Urinary bladder (tissue), 4 donors: ENCODE measurements around the gene ATG4D. TPM values are rescaled to one million over a fixed set of nuclear protein-coding genes. Genes with fewer than 3 reads are reported as not detected.
"Not testable (repeated sequence)": the region's sequence is repeated elsewhere in the genome, so short reads cannot be mapped to it uniquely, and the experiment has no call there.

Source experiments
- DNase-seq: peaks from one replicate; pipeline ENCODE4 v3.0.0-alpha.2; 2015; ENCODE audit errors: extremely low spot score
- H3K27ac ChIP-seq: one replicate; pipeline ENCODE4 v1.5.1; 2013; ENCODE audit warnings: low read depth, mild to moderate bottlenecking, moderate library complexity
- H3K36me3 ChIP-seq: one replicate; pipeline ENCODE4 v1.6.1; 2013; ENCODE audit warnings: mild to moderate bottlenecking, moderate library complexity; ENCODE audit not compliant: insufficient read depth
- H3K4me1 ChIP-seq: one replicate; pipeline ENCODE4 v1.6.1; 2013; ENCODE audit warnings: mild to moderate bottlenecking, moderate library complexity; ENCODE audit not compliant: insufficient read depth
- H3K4me3 ChIP-seq: one replicate; pipeline ENCODE4 v1.5.1; 2013; ENCODE audit warnings: low read depth, low read length
- WGBS: extraction: QIAGEN DNeasy Blood & Tissue Kit; methylation state at CpG from one replicate; pipeline ENCODE4 v1.1.7; 2013; 5-methylcytosine and 5-hydroxymethylcytosine counted together
- polyA plus RNA-seq: library from polyadenylated mRNA; stranded (reverse); fragments of 200-250 nt; gene quantifications from one replicate; pipeline ENCODE4 v1.2.3, GENCODE V29; 2013
- total RNA-seq: library from RNA; depleted of rRNA; stranded (reverse); fragments of >200 nt; gene quantifications from one replicate; pipeline ENCODE4 v1.2.3, GENCODE V29; 2014
- donor health status: healthy with polysubstance abuse.
- donor health status: healthy.

The ATG4D gene
- total and polyA plus RNA-seq, 2 donors: 6.0 to 25.9 TPM

DNA sequence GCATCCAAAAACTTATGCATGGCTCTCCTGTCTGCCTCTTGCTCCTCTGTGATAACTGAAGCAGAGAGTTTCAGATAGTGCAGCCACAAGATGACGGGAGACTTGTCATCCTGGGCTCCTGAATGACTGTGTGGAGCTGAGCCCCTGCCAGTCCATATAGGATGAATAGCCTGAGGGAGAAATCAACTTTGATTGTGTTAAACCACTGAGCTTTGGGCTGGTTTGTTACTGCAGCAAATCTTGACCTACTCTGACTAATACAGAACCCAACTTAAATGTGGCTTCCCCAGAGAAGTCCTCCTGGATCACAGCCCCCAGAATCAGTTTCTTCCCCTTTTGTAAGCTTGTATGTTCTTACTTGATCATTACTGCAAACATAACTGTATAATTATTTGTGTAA is 11.2 kb upstream of the ATG4D start:
- Histone ChIP-seq H3K36me3 (no peaks in the 10 kb centered on the region), H3K4me3 (no peak overlapping the region), H3K4me1 (no peaks in the 10 kb centered on the region), H3K27ac (no peak overlapping the region)
- DNase-seq: no peak
- 89% methylated on average over 1 of the region's 1 CpG for WGBS

DNA sequence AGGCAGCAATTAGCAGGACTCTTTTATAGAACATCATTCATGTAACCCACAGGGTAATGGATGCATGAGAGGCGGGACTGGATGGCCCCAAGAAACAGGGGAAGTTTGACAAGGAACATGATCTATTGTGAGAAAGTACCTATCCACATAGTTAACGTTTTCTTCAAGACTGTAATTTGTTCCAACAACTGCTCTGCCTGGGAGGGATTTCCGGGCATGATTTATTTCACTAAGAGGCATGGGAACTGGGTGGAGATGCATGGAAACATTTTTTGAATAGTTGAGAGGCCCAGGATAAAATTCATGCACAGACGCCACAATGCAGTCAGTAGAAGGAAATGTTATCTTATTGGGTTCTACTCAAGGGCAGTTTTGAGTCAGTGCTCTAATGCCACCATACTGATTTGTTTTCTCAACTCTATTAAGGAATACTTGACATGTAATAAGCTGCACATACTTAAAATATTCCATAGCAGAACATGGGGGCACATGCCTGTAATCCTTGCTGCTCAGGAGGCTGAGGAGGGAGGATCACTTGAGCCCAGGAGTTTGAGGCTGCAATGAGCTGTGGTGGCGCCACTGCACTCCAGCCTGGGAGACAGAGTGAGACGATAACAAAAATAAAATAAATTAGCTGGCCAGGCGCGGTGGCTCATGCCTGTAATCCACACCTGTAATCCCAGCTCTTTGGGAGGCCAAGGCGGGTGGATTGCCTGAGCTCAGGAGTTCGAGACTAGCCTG is 9.9 kb upstream of the ATG4D start:
- Histone ChIP-seq H3K4me3 (no peak overlapping the region), H3K4me1 (no peaks in the 10 kb centered on the region), H3K36me3 (no peaks in the 10 kb centered on the region), H3K27ac (no peak overlapping the region)
- DNase-seq: peak; percentile 39
- 60% methylated on average over 10 of the region's 10 CpGs for WGBS

DNA sequence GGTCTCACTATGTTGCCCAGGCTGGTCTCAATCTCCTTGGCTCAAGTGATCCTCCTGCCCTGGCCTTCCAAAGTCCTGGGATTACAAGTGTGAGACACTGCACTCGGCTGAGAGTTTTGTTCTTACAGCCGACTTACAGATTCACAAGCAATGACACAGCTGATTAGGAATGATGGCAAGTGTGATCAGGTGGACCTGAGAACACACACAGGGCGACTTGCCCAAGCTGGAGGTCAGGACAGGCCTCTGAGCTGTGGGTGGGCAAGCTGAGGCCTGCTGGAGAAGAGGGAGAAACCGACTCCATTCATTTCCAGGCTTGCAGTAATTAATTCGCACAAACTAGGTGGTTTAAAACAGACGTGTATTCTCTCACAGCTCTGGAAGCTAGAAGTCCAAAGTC is 8.1 kb upstream of the ATG4D start:
- Histone ChIP-seq H3K36me3 (no peaks in the 10 kb centered on the region), H3K4me1 (no peaks in the 10 kb centered on the region), H3K27ac (no peak overlapping the region), H3K4me3 (no peak overlapping the region)
- WGBS: 65% methylated on average over 6 of the region's 6 CpGs
- no peak for DNase-seq

DNA sequence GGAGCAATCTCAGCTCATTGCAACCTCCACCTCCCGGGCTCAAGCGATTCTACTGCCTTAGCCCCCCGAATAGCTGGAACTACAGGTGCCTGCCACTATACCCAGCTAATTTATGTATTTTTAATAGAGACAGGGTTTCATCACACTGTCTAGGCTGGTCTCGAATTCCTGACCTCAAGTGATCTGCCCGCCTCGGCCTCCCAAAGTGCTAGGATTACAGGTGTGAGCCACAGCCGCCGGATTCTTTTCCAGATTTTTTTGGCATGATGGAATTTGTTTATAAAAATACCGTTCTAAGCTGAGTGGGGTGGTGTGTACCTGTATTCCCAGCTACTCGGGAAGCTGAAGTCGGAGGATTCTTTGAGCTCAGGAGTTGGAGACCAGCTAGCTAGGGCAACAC is 6.0 kb upstream of the ATG4D start:
- 70% methylated on average over 11 of the region's 11 CpGs for WGBS
- Histone ChIP-seq H3K4me3 (no peak overlapping the region), H3K36me3 (no peaks in the 10 kb centered on the region), H3K4me1 (no peaks in the 10 kb centered on the region), H3K27ac (no peak overlapping the region)
- DNase-seq: no peak

DNA sequence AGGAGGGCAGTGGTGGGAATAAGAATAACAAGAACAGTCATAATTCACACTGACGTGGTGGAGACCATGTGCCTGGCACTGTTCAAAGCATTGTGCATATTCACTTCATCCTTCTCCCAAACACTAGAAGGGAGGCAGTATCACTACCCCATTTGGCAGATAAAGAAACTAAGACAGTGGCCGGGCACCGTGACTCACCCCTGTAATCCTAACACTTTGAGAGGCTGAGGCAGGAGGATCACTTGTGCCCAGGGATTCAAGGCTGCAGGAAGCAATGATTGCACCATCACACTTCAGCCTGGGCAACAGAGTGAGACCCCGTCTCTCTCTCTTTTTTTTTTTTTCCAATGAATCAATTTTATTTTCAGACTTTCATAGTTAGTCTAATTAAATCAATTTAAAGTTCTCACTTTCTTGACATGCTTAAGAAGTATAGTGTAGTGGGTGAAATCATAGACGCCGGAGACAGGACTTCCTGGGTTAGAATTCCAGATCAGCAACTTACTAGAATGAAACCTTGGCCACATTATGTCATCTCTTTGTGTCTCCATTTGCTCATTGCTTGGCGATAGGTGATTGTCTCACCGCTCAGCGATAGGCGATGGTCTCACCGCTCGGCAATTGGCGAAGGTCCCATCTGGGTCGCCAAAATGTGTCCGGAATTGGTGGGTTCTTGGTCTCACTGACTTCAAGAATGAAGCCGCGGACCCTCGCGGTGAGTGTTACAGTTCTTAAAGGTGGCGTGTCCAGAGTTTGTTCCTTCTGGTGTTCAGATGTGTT is 5.3 kb upstream of the ATG4D start:
- no peak for DNase-seq
- Histone ChIP-seq H3K4me1 (no peaks in the 10 kb centered on the region), H3K36me3 (no peaks in the 10 kb centered on the region), H3K4me3 (no peak overlapping the region), H3K27ac (no peak overlapping the region)
- 83% methylated on average over 20 of the region's 20 CpGs for WGBS

DNA sequence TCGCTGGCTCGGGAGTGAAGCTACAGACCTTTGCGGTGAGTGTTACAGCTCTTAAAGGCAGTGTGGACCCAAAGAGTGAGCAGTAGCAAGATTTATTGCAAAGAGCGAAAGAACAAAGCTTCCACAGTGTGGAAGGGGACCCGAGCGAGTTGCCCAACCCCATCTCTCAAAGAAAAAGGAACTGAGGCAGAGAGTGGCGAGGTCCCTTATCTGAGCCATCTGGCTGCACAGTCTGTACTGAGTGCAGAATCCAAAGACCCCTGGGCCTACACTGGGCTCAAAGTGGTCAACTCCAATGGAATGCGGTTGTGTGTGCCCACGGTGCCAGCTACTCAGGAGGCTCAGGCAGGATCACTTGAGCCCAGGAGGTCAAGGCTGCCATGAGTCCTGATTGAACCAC is 4.7 kb upstream of the ATG4D start:
- WGBS: 74% methylated on average over 9 of the region's 9 CpGs
- not testable (repeated sequence) for DNase-seq, H3K27ac ChIP-seq, H3K4me3 ChIP-seq, H3K4me1 ChIP-seq, H3K36me3 ChIP-seq

DNA sequence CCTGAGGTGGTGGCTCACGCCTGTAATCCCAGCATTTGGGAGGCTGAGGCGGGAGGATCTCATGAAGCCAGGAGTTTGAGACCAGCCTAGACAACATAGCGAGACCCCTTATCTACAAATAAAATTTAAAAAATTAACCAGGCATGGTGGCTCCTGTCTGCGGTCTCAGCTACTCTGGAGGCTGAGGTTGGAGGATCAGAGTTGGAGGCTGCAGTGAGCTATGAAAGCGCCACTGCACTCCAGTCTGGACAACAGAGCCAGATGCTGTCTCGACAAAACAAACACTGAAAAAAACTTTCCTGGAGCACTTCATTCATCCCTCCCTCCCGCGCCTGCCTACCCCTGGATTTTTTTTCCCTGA is 665 bp upstream of the ATG4D start:
- Histone ChIP-seq H3K4me3 (no peak overlapping the region), H3K4me1 (peaks cover 2% of the 10 kb centered on the region), H3K27ac (no peak overlapping the region), H3K36me3 (no peaks in the 10 kb centered on the region)
- 55% methylated on average over 8 of the region's 8 CpGs for WGBS
- no peak for DNase-seq

DNA sequence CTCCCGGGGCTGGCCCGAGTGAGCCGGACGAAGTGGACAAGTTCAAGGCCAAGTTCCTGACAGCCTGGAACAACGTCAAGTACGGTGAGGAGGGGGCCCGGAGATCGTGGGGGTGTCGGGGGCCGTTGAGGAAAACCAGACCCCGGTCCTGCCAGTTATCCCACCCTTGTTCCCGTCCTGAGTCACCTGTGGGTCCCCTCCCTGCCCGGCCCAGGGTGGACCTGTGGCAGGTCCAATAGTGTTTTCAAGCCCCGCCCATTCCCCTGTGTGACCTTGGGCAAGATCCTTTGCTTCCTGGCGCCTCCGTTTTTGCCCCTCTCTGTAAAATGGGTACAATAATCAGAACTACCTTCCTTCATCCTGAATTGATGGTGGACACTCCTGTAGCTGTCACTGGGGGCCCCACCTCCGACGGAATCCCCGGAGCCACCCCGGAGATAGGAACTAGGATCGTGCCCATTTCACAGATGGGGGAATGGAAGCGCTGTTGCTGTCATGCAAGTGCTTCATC is 593 bp downstream of the ATG4D start:
- Histone ChIP-seq H3K36me3 (peaks cover 3% of the 10 kb centered on the region), H3K4me1 (peaks cover 2% of the 10 kb centered on the region), H3K27ac (peak overlapping the region; percentile 93), H3K4me3 (peak overlapping the region; percentile 93)
- WGBS: 19% methylated on average over 22 of the region's 22 CpGs
- no peak for DNase-seq

DNA sequence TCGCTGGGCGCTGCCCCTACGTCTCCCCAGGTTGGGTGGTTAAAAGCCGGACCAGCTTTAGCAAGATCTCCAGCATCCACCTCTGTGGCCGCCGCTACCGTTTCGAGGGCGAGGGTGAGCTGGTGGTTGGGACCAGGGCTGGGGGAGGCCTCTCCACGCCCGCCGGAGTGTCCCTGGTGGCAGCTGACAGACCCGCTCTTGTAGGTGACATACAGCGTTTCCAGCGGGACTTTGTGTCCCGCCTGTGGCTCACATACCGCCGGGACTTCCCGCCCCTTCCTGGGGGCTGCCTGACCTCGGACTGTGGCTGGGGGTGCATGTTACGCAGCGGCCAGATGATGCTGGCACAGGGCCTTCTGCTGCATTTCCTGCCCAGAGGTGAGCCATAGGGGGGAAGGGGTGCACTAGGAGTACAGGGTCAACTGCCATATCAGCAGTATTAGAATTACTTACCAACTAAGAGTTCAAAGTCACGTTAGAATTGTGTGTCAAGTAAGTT is 1.1 kb downstream of the ATG4D start:
- H3K36me3 ChIP-seq: peaks cover 3% of the 10 kb centered on the region
- H3K27ac ChIP-seq: no peak overlapping the region
- peaks cover 2% of the 10 kb centered on the region for H3K4me1 ChIP-seq
- 59% methylated on average over 23 of the region's 23 CpGs for WGBS
- H3K4me3 ChIP-seq: peak overlapping the region; percentile 93
- no peak for DNase-seq

DNA sequence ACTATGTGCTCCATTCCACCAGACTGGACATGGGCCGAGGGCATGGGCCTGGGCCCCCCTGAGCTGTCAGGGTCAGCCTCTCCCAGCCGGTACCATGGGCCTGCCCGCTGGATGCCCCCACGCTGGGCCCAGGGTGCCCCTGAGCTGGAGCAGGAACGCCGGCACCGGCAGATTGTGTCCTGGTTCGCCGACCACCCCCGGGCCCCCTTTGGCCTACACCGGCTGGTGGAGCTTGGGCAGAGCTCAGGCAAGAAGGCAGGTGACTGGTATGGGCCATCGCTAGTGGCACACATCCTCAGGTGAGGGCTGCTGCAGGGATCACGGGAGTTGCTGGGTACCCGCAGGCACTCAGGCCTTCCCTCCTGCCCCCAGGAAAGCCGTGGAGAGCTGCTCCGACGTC is 3.1 kb downstream of the ATG4D start:
- WGBS: 91% methylated on average over 17 of the region's 17 CpGs
- Histone ChIP-seq H3K27ac (no peak overlapping the region), H3K4me3 (no peak overlapping the region), H3K4me1 (peaks cover 2% of the 10 kb centered on the region), H3K36me3 (peaks cover 3% of the 10 kb centered on the region)
- no peak for DNase-seq

DNA sequence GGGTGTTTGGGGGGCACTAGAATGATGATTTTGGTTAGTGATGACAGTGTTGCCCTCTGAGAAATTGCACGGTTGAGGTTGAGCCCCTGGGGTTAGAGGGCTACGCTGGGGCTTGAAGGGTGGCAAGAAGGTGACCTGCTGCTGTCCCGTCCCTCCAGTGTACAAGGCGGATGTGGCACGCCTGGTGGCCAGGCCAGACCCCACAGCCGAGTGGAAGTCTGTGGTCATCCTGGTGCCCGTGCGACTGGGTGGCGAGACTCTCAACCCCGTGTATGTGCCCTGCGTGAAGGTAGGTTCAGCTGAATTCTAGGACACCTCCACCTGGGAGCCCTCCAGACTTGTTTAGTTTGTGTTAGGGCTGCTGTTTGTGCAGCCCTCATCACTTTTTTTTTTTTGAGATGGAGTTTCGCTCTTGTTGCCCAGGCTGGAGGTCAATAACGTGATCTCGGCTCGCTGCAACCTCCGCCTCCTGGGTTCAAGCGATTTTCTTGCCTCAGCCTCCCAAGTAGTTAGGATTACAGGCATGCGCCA is 5.1 kb downstream of the ATG4D start:
- no peak for DNase-seq
- H3K4me3 ChIP-seq: no peak overlapping the region
- 96% methylated on average over 18 of the region's 18 CpGs for WGBS
- peaks cover 3% of the 10 kb centered on the region for H3K36me3 ChIP-seq
- H3K27ac ChIP-seq: no peak overlapping the region
- peaks cover 2% of the 10 kb centered on the region for H3K4me1 ChIP-seq

DNA sequence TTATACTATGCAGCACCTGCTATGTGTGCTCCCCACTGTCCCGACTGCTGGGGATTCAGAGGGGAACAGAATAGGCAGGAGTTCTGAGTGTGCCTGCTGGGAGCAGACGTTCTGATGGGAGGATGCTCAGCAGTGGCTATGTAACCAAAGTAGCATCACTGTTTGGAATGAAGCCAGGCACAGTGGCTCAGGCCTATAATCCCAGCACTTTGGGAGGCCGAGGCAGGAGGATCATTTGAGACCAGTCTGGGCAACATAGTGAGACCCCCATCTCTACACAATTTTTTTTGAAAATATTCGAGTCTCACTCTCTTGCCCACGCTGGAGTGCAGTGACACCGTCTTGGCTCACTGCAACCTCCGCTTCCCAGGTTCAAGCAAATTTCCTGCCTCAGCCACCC is 6.0 kb downstream of the ATG4D start:
- H3K4me3 ChIP-seq: no peak overlapping the region
- DNase-seq: no peak
- no peak overlapping the region for H3K27ac ChIP-seq
- H3K36me3 ChIP-seq: peaks cover 3% of the 10 kb centered on the region
- peaks cover under 1% of the 10 kb centered on the region for H3K4me1 ChIP-seq
- 87% methylated on average over 7 of the region's 7 CpGs for WGBS

DNA sequence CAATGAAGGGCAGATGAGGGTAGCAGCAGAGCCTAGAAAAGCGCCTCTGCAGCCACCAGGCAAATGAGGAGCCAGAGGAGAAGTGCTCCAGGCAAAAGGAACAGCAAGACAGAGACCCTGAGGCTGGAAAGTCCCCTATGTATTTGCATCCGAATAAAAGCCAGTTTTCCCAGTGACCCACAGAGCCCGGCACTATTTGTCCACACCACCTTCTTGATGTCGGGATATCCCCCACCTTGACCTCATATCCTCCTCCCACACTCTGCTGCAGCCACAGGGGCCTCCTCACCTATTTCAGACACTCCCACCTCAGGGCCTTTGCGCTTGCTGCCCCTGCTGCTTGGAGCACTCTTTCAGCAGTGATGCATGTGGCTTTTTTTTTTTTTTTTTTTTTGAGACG is 6.6 kb downstream of the ATG4D start:
- 95% methylated on average over 6 of the region's 6 CpGs for WGBS
- no peak for DNase-seq
- peaks cover 3% of the 10 kb centered on the region for H3K36me3 ChIP-seq
- no peak overlapping the region for H3K4me3 ChIP-seq
- H3K4me1 ChIP-seq: no peaks in the 10 kb centered on the region
- H3K27ac ChIP-seq: no peak overlapping the region

DNA sequence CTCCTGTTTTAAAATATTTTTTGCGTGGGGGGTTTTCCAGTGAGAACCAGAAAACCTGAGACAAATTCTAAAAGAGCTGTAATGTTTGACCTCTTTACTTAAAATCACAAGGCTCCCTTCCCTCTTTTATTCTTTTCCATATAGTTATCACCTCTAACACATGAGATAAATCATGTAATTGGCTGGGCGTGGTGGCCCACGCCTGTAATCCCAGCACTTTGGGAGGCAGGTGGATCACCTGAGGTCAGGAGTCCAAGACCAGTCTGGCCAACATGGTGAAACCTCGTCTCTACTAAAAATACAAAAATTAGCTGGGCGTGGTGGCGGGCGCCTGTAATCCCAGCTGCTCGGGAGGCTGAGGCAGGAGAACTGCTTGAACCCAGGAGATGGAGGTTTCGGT is 7.3 kb downstream of the ATG4D start:
- not testable (repeated sequence) for DNase-seq, H3K36me3 ChIP-seq, H3K4me3 ChIP-seq, H3K4me1 ChIP-seq, H3K27ac ChIP-seq
- 96% methylated on average over 9 of the region's 9 CpGs for WGBS
